ENCODE data around the gene XCL1. TPM values are rescaled to one million over a fixed set of nuclear protein-coding genes. Genes with fewer than 3 reads are reported as not detected.
A peak's percentile ranks its signal among the peaks of the same experiment; 100 is the strongest.

Gene XCL1
- total and polyA plus RNA-seq, 2 of the 13 experiments (the other 11 are each of a cell fraction or from before 2014, with no cell fraction given) = 2.5 to 7.6 TPM

GRCh38 chr1:168555508-168556046, 20.8 kb upstream of the XCL1 start (continued):
- TF ChIP-seq ZNF142 (CRISPR knock-in tag; IDR thresholded peaks at IDR 0.05) (no peak), TAF15 (IDR thresholded peaks at IDR 0.05; ENCODE audit: low read depth, low read length, poor library complexity, severe bottlenecking) (no peak), HMG20B (CRISPR knock-in tag; conservative IDR thresholded peaks at IDR 0.05) (no peak; the same call in 1 of the 2 replicates), ZNF280D (CRISPR knock-in tag; IDR thresholded peaks at IDR 0.05) (no peak), SRSF9 (IDR thresholded peaks at IDR 0.05; ENCODE audit: borderline replicate concordance, insufficient read depth, low read depth, low read length, poor library complexity, severe bottlenecking) (no peak), PAXIP1 (CRISPR knock-in tag; conservative IDR thresholded peaks at IDR 0.05) (peak; percentile 70), JARID2 (CRISPR knock-in tag; IDR thresholded peaks at IDR 0.05; ENCODE audit: insufficient replicate concordance) (no peak), NR2F6 (IDR thresholded peaks at IDR 0.05) (0 out of 2 replicates have a peak, but pooled peaks have one; percentile 33), NR2F6 (CRISPR knock-in tag; IDR thresholded peaks at IDR 0.05) (0 out of 2 replicates have a peak, but pooled peaks have one; percentile 16), SSRP1 (CRISPR knock-in tag; IDR thresholded peaks at IDR 0.05) (peak; percentile 54; the same call in 1 of the 2 replicates), FOXK2 (IDR thresholded peaks at IDR 0.05) (peak; percentile 49; the same call in 1 of the 2 replicates)
- TF ChIP-seq, protein P1, sequence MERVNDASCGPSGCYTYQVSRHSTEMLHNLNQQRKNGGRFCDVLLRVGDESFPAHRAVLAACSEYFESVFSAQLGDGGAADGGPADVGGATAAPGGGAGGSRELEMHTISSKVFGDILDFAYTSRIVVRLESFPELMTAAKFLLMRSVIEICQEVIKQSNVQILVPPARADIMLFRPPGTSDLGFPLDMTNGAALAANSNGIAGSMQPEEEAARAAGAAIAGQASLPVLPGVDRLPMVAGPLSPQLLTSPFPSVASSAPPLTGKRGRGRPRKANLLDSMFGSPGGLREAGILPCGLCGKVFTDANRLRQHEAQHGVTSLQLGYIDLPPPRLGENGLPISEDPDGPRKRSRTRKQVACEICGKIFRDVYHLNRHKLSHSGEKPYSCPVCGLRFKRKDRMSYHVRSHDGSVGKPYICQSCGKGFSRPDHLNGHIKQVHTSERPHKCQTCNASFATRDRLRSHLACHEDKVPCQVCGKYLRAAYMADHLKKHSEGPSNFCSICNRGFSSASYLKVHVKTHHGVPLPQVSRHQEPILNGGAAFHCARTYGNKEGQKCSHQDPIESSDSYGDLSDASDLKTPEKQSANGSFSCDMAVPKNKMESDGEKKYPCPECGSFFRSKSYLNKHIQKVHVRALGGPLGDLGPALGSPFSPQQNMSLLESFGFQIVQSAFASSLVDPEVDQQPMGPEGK (CRISPR knock-in tag; IDR thresholded peaks at IDR 0.05) = peak; percentile 61; the same call in 1 of the 2 replicates
